Colonic mucosa (tissue), 4 donors: ENCODE data around the gene RXFP2. TPM values are rescaled to one million over a fixed set of nuclear protein-coding genes. Genes with fewer than 3 reads are reported as not detected.

Experiments used
- DNase-seq: peaks from one replicate; pipeline ENCODE4 v3.0.0-alpha.2; 2020
- H3K27ac ChIP-seq: fragments of 200-600 bp; one replicate; pipeline ENCODE4 v1.8.0; 2021
- H3K27me3 ChIP-seq: fragments of 200-600 bp; one replicate; pipeline ENCODE4 v1.8.0; 2021
- H3K36me3 ChIP-seq: fragments of 200-600 bp; one replicate; pipeline ENCODE4 v1.8.0; 2021
- H3K4me1 ChIP-seq: fragments of 200-600 bp; one replicate; pipeline ENCODE4 v1.8.0; 2021; ENCODE audit warnings: mild to moderate bottlenecking
- H3K4me3 ChIP-seq: fragments of 200-600 bp; one replicate; pipeline ENCODE4 v1.8.0; 2021
- H3K9ac ChIP-seq, 2 donors: one replicate each; pipeline ENCODE4 v1.7.0; 2013; ENCODE audit warnings: control low read depth in 2 of 2, low read depth in 2 of 2, low read length in 2 of 2
- H3K9me3 ChIP-seq: fragments of 200-600 bp; one replicate; pipeline ENCODE4 v1.8.0; 2021
- CTCF ChIP-seq: fragments of 200-600 bp; IDR thresholded peaks from one replicate; pipeline ENCODE4 v1.8.0; 2022; ENCODE audit warnings: antibody characterized with exemption, mild to moderate bottlenecking
- intact Hi-C: fragments of 100-400 bp; cut with DNase I; formaldehyde crosslinking; loops from one replicate; pipeline ENCODE4 v1.14.1; 2022
- total RNA-seq, 2 donors: library from RNA; stranded (reverse); fragmentation: NEBNext Ultra II Directional in 1 of 2; extraction: Animal tissue kit (Norgen Biotek cat#: 25700) in 1 of 2; gene quantifications; one replicate each; pipeline ENCODE4 v1.2.1, GENCODE V29; 2021
- donor health status: healthy.
- donor health status: DM: no; HTN: no; CAD: no.
- donor health status: DM: no; HTN: no; CAD: no.

Gene RXFP2
- total RNA-seq, 2 donors from 2014 or later = not detected

- no peak for DNase-seq
- no peak overlapping the region for H3K4me3 ChIP-seq
- TF ChIP-seq CTCF = no peak
- H3K9me3 ChIP-seq = no peaks in the 10 kb centered on the region
- H3K36me3 ChIP-seq = no peaks in the 10 kb centered on the region
- no peaks in the 10 kb centered on the region for H3K27me3 ChIP-seq
- H3K9ac ChIP-seq = no peak overlapping the region
- intact Hi-C loops = no loop called here
- H3K4me1 ChIP-seq = no peaks in the 10 kb centered on the region
- H3K27ac ChIP-seq = no peak overlapping the region
Measured at GRCh38 chr13:31835932-31836331, 96.6 kb downstream of the RXFP2 start.

GRCh38 chr13:31843044-31843443, 103.7 kb downstream of the RXFP2 start:
- H3K27me3 ChIP-seq = peaks cover 8% of the 10 kb centered on the region
- H3K9ac ChIP-seq = no peak overlapping the region
- H3K9me3 ChIP-seq = no peaks in the 10 kb centered on the region
- H3K4me3 ChIP-seq = no peak overlapping the region
- no peak overlapping the region for H3K27ac ChIP-seq
- DNase-seq = no peak
- H3K36me3 ChIP-seq = no peaks in the 10 kb centered on the region
- intact Hi-C loops = no loop called here
- H3K4me1 ChIP-seq = peaks cover 5% of the 10 kb centered on the region
- no peak for TF ChIP-seq CTCF

- Histone ChIP-seq H3K9ac (peak overlapping the region; percentile 28 to 30), H3K27me3 (peaks cover 8% of the 10 kb centered on the region), H3K36me3 (no peaks in the 10 kb centered on the region), H3K4me1 (peaks cover 5% of the 10 kb centered on the region), H3K27ac (no peak overlapping the region), H3K9me3 (no peaks in the 10 kb centered on the region), H3K4me3 (peak overlapping the region; percentile 52)
- intact Hi-C loops = no loop called here
- TF ChIP-seq CTCF = no peak
- peak; percentile 89 for DNase-seq
Measured at GRCh38 chr13:31846182-31846938, 107.0 kb downstream of the RXFP2 start.

GRCh38 chr13:31846961-31847752, 107.8 kb downstream of the RXFP2 start:
- no peak for TF ChIP-seq CTCF
- no peaks in the 10 kb centered on the region for H3K9me3 ChIP-seq
- H3K4me1 ChIP-seq = peaks cover 5% of the 10 kb centered on the region
- no peaks in the 10 kb centered on the region for H3K36me3 ChIP-seq
- H3K9ac ChIP-seq = no peak overlapping the region
- intact Hi-C loops = no loop called here
- H3K4me3 ChIP-seq = peak overlapping the region; percentile 52
- no peak overlapping the region for H3K27ac ChIP-seq
- peak; percentile 21 for DNase-seq
- H3K27me3 ChIP-seq = peaks cover 8% of the 10 kb centered on the region

GRCh38 chr13:31848621-31849020, 109.3 kb downstream of the RXFP2 start:
- no peak for TF ChIP-seq CTCF
- H3K4me3 ChIP-seq = no peak overlapping the region
- H3K4me1 ChIP-seq = peaks cover 5% of the 10 kb centered on the region
- H3K9me3 ChIP-seq = no peaks in the 10 kb centered on the region
- H3K9ac ChIP-seq = no peak overlapping the region
- H3K27me3 ChIP-seq = peaks cover 8% of the 10 kb centered on the region
- no peak overlapping the region for H3K27ac ChIP-seq
- intact Hi-C loops = no loop called here
- no peak for DNase-seq
- H3K36me3 ChIP-seq = no peaks in the 10 kb centered on the region
